GM20000 (cell line): ENCODE results near the gene FAM107B.

Source experiments
- DNase-seq: peaks from one replicate; pipeline ENCODE4 v3.0.0; 2012; ENCODE audit warnings: low spot score
- TF ChIP-seq, protein P1 (sequence below): IDR thresholded peaks from 2 replicates; pipeline ENCODE4 v1.5.1; 2012; ENCODE audit warnings: mild to moderate bottlenecking, control low read depth; ENCODE audit errors: extremely low read depth, missing control alignments

The FAM107B gene

GRCh38 chr10:14588084-14588937 is 186.4 kb downstream of the FAM107B start:
- peak; percentile 64 for DNase-seq
- TF ChIP-seq, protein P1, sequence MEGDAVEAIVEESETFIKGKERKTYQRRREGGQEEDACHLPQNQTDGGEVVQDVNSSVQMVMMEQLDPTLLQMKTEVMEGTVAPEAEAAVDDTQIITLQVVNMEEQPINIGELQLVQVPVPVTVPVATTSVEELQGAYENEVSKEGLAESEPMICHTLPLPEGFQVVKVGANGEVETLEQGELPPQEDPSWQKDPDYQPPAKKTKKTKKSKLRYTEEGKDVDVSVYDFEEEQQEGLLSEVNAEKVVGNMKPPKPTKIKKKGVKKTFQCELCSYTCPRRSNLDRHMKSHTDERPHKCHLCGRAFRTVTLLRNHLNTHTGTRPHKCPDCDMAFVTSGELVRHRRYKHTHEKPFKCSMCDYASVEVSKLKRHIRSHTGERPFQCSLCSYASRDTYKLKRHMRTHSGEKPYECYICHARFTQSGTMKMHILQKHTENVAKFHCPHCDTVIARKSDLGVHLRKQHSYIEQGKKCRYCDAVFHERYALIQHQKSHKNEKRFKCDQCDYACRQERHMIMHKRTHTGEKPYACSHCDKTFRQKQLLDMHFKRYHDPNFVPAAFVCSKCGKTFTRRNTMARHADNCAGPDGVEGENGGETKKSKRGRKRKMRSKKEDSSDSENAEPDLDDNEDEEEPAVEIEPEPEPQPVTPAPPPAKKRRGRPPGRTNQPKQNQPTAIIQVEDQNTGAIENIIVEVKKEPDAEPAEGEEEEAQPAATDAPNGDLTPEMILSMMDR = no peak

DNA sequence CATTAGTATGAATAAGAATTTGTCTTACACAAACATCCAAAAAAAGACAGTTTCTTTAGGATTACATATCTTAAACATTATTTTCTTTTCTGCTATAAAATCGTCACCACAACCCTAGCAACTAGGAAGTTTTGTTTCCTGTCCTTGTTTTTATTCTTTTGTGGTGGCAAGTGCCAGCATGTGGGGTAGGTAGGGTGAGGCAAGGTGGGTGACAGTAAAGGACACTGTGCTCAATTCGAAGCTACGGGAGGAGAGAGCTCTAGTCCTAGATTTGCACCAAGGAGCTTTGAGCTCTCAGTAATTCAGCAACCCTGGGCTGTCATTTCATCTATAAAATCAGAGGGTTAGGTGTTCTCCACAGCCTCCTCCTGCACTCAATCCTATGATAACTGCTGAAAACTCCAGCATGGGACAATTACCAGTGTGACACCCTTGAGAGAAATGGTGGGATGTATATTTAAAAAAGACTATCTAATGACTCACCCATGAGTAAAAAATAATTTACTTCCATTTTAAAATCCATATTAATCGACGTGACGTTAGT is 187.1 kb downstream of the FAM107B start:
- TF ChIP-seq, protein P1 = no peak
- DNase-seq = no peak

DNA sequence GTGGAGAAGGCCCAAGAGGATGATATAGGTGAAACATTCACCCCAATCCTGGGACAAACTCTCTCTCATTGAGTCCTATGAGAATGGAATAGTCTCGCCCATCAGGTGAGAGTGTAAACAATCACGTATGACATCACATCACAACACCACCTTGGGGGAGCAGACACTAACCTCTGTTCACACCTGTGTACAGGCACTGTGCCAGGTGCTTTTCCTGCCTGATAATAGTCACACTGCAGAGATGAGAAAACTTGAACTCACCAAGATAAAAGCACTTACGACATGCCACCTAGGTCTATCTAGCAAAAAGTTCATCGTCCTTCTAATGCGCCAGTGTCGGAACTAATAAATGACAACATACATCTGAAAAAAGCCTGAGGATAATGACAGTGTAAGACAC is 187.8 kb downstream of the FAM107B start:
- TF ChIP-seq, protein P1 = no peak
- DNase-seq = no peak

- TF ChIP-seq, protein P1 = no peak
- no peak for DNase-seq
These were observed 189.2 kb downstream of the FAM107B start for GRCh38 chr10:14585287-14586193.

GRCh38 chr10:14584661-14585060 is 190.0 kb downstream of the FAM107B start:
- TF ChIP-seq, protein P1 = no peak

DNA sequence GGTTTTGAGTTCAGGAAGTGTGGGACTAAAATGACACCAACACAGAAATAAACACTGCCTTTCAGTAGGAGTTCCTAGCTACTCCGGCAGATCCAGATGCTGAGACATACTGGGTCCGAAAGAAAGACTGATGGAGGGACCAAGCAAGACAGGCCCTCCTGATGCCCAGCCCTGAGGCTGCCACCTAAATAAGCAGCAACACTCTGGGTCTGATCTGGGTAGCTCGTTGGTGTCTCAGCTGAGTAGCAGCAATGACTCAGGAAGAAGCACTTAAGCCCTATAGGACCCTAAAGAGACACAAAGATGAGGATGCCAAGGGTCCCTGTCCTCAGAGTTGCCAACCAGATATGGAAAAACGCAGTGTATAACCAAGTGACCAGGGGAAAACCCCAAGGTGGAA is 190.7 kb downstream of the FAM107B start:
- no peak for DNase-seq
- TF ChIP-seq, protein P1 = no peak

More at GRCh38 chr10:14584661-14585060, 190.0 kb downstream of the FAM107B start:
- DNase-seq = no peak
